ENCODE measurements around the gene ZSCAN21.
A peak's percentile ranks its signal among the peaks of the same experiment; 100 is the strongest.

Gene ZSCAN21

DNA sequence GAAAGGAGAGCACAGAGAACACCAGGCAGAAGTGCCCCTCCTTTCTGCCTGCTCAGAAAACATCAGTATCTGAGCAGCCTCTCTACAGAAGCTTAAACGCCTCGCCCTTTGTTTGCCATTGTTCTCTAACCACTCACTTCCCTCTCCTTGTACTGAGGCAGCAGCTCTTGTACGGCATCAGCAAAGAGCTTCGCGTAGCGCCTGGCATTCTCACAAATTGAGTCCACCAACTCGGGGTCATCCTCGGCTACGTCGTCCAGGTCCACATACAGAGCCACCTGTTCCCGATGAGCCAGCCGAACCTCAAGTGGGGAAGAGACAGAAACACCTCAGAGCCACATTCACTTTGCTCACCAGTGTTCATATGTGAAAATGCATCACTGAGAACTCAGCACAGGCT, 49.9 kb downstream of the ZSCAN21 start:
- no peak for DNase-seq (ENCODE audit: low read depth in 2 of 2)

GRCh38 chr7:100100420-100101015, 50.9 kb downstream of the ZSCAN21 start:
- peak; percentile 76 to 79 for DNase-seq (ENCODE audit: low read depth in 2 of 2)

DNA sequence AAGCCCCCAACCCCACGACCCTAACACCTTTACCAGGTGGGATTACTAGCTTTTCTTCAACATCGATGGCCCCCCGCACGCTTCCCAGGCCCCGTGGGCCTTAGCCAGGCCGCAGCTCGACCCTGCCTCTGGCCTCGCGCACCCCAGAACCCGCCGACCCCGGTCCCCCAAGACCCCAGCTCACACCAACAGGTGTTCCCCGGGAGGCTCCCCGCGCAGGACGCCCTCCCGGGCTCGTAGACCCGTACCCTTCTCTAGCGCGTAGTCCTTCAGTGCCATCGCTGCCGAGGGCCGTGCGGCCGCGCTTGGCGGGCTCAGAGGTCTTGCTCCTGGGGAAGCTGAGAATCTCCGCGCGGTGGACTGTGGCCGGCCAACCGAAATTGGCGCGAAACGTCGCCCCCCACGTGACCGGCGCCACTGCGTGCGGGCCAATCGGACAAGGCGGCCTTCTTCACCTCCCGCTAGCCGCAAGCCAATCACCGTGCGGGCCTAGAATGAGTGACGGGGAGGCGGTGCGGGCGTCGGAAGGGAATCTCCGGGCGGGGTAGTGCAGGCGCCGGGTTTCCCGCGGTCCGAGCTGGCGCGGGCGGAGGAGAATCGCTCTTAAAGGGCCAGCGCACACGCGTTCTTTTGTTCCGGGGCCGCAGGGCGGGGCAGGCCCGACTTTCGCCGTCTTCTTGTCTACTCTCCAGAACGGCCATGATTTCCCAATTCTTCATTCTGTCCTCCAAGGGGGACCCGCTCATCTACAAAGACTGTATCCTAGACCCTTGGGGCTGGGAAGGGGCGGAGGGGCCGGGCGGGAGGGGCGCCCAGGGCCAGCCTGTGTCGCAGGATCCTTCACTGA, 51.7 kb downstream of the ZSCAN21 start, which contains the start of the genes AP4M1 and MCM7:
AP4M1 (plus strand) TSS at position 628 of the 847 bp plus-strand sequence; CDS start at position 700, 72 bp downstream.
MCM7 (minus strand) TSS at position 382 of the 847 bp plus-strand sequence; CDS start at position 279, 103 bp downstream.
- DNase-seq (ENCODE audit: low read depth in 2 of 2), result peak; percentile 93 to 95

GRCh38 chr7:100102950-100103840, 53.6 kb downstream of the ZSCAN21 start:
- no peak for DNase-seq (ENCODE audit: low read depth in 2 of 2)

GRCh38 chr7:100105534-100105933, 56.0 kb downstream of the ZSCAN21 start:
- DNase-seq (ENCODE audit: low read depth in 2 of 2), result no peak

DNA sequence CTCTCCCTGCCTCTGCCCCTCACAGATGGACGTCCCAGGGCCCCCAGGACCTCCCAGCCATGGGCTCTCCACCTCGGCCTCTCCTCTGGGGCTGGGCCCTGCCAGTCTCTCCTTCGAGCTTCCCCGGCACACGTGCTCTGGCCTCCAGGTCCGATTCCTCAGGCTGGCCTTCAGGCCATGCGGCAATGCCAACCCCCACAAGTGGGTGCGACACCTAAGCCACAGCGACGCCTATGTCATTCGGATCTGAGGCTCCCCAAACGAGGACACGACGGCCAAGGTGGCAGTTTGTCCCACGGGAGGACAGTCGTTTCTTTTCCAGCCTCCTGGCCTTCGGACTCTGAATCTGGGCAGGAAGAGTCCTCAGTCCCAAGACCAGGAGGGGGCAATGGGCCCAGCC, 57.1 kb downstream of the ZSCAN21 start:
- no peak for DNase-seq (ENCODE audit: low read depth in 2 of 2)

DNA sequence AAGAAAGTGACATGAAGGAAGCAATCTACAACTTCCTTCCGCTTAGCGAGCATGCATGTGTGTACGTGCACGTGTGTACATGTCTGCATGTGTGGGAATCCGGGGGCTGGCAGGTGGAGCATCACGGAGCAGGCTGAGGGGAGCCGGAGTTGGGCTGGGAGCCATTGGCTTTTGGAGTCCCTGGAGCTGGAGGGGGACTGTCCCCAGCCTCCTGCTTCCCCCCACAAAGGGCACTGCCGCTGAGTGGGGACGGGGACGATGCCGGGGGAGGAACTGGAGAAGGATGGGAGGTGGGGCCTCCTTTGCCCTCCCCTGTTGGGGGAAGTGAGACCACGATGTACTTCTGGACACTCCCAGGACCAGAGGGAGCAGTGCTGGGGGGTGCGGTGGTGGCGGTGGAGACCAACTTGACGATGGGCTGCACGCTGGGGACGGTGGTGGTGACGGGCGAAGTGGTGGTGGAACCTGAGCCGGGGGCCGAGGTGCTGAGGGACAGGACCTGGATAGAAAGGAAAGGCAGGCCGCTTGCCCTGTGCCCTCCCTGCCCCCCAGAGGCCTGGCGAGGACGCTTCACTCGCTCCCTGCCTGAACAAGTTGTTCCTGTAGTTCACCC, 57.7 kb downstream of the ZSCAN21 start:
- no peak for DNase-seq (ENCODE audit: low read depth in 2 of 2)

- DNase-seq (ENCODE audit: low read depth in 2 of 2), result no peak
These were observed 58.3 kb downstream of the ZSCAN21 start for GRCh38 chr7:100107890-100108289.

DNA sequence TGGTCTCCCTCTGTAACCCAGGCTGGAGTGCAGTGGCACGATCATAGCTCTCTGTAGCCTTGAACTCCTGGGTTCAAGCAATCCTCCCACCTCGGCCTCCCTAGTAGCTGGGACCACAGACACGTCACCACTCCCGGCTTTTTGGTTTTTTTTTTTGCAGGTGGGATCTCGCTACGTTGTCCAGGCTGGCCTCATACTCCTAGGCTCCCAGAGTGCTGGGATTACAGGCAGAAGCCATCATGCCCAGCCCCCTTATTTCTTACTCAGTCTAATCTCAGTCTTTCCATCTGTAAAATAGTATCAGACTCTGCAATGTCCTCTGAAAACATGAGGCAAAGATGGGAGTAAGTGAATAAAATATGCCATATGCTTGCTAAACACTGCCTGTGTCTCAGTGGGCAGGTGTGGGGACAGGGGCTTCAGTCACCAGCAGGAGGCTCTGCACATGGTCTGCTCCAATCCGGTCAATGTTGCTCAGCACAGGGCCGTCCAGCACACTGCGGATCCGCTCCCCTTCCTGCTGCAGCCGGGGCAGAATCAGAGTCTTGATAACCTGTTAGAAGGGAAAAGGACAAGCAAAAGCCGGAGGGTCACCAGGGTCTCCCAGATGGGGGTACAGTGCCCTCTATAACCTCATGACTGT, 60.1 kb downstream of the ZSCAN21 start:
- no peak for DNase-seq (ENCODE audit: low read depth in 2 of 2)

DNA sequence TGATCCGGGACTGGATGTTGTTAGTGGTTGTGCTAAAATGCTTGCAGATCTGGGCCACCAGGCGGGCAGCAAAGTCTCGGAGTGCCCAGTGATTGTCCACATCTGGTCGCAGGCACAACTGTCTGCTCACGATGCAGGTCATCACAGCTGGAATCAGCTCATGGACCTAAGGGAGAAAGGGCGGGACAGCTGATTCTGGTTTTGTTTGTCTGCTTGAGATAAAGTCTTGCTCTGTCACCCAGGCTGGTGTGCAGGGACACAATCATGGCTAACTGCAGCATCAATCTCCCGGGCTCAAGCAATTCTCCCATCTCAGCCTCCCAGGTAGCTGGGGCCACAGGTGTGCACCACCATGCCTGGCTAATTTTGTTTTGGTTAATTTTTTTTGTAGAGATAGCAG, 61.6 kb downstream of the ZSCAN21 start:
- DNase-seq (ENCODE audit: low read depth in 2 of 2), result no peak

DNA sequence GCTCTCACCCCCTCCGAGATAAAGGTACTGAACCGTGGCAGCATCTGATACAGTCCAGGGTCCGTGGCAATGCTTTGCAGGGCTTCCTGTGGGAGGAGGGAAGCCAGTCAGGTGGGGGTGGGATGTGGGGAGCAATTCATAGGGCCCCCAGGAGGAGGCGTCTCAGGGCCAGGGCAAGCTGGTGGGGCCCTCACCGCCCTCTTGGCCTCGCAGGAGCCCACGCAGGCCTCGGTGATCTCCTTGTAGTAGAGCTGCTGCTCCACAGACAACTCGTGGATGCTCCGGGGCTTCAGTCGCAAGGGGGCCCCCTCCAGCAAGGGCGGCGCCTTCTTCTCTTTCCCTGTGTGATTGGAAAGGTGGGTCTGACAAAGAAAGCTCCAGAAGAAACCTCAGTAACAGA, 62.3 kb downstream of the ZSCAN21 start:
- no peak for DNase-seq (ENCODE audit: low read depth in 2 of 2)
